C4-2B (cell line): ENCODE results near the gene CD180.

Experiments used
- CTCF ChIP-seq: fragments of 450-650 bp; conservative IDR thresholded peaks from 2 replicates; pipeline ENCODE4 v1.5.1; 2017; ENCODE audit warnings: mild to moderate bottlenecking
- ZFX ChIP-seq: fragments of 450-650 bp; IDR thresholded peaks from 2 replicates; pipeline ENCODE4 v1.6.1; 2017

- TF ChIP-seq CTCF (no peak), ZFX (no peak)
Measured at GRCh38 chr5:67160985-67161384, 35.6 kb downstream of the CD180 start.
